Inflammatory macrophage treated with lipopolysaccharide for 4 hours (primary cell): Measurements from ENCODE around the gene GAPDHS.

Experiments
- DNase-seq: peaks from one replicate; pipeline ENCODE4 v3.0.0-alpha.2; 2020

Gene GAPDHS

DNA sequence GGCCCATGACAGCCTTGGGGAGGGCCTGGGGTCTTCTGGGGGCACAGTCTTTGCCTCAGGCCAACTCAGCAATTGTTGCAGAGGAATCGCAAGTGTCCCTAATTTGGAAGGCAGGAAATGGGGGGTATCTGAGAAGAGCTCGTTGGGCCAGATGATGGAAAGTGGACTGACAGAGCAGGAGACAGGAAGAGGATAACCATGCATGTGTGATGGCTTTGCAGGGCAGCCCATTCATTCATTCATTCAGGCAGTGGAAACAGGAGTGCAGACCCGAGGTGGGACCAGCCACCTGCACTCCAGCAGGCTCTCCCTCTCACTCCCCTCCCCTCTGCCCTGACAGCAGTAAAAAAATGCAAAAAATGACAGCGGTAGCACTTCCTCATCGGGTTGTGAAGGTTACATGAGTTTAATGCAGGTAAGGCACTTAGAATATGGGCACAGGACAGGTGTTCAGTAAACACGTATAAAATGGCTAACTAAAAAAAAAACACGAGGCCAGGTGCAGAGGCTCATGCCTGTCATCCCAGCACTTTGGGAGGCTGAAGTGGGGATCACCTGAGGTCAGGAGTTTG is 7.2 kb downstream of the GAPDHS start:
- DNase-seq: no peak

DNA sequence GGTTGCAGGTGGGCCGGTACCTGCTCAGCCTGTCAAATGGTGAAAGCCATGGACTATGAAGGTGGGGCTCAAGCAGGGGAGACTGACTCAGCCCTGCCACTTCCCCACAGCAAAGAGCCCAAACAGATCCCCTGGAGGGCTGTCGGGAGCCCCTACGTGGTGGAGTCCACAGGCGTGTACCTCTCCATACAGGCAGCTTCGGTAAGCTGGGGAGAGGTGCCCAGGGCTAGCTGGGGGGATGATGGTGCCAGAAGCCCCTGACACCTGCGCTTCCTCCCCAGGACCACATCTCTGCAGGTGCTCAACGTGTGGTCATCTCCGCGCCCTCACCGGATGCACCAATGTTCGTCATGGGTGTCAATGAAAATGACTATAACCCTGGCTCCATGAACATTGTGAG is 9.0 kb downstream of the GAPDHS start:
- DNase-seq: no peak

DNA sequence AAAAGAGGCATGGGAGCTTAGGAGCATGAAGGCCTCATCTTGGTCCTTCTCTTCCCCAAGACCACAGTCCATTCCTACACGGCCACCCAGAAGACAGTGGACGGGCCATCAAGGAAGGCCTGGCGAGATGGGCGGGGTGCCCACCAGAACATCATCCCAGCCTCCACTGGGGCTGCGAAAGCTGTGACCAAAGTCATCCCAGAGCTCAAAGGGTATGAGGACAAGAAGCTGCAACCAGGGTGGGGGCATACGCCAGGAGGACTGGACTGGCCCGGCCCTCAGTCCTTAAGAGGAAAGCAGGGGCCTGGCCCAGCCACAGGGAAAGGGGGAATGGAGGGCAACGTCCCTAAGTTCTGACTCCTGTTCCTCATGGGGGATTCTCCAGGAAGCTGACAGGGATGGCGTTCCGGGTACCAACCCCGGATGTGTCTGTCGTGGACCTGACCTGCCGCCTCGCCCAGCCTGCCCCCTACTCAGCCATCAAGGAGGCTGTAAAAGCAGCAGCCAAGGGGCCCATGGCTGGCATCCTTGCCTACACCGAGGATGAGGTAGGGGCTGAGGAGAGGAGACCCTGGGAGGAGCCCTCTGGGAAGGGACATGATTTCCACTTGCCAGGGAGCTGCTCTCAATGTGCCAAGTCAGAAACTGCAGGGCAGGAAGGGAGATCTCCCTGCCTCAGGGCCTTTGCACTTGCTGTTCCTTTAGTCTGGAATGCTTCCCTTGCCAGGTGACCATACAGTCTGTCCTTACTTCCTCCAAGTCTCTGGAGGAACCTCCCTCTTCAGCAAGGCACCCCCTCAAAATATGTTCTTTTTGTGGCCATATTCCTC is 10.2 kb downstream of the GAPDHS start:
- no peak for DNase-seq

DNA sequence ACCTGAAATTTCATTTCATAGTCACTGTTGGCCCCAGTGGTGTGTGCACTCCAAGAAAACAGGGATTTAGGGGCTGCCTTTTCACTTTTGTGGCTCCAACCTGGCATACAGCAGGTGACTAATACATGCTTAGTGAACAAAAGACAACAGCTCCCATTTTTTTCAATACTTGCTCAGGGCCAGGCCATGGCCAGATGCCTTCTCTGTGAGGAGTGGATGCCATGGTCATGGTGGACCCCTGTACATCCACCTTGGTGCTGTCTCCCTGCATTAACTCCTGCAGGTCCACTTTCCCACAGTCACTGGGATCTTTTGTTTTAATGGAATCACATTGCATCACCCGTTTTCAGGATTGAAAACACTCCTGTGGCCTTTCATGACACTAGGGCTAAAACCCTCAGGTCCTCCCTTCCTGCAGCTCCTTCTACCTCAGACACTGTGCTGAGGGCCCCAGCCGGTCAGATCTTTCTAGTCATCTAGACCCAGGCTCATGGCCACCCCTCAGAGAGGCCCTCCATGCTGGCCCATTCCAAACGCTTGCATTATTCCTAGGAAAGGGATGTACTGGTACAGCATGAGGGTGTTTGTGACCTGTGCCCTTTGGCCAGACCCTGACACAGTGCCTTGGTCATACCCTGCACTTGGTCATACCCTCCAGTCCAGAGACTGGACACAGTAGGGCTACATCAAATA is 11.0 kb downstream of the GAPDHS start:
- no peak for DNase-seq

DNA sequence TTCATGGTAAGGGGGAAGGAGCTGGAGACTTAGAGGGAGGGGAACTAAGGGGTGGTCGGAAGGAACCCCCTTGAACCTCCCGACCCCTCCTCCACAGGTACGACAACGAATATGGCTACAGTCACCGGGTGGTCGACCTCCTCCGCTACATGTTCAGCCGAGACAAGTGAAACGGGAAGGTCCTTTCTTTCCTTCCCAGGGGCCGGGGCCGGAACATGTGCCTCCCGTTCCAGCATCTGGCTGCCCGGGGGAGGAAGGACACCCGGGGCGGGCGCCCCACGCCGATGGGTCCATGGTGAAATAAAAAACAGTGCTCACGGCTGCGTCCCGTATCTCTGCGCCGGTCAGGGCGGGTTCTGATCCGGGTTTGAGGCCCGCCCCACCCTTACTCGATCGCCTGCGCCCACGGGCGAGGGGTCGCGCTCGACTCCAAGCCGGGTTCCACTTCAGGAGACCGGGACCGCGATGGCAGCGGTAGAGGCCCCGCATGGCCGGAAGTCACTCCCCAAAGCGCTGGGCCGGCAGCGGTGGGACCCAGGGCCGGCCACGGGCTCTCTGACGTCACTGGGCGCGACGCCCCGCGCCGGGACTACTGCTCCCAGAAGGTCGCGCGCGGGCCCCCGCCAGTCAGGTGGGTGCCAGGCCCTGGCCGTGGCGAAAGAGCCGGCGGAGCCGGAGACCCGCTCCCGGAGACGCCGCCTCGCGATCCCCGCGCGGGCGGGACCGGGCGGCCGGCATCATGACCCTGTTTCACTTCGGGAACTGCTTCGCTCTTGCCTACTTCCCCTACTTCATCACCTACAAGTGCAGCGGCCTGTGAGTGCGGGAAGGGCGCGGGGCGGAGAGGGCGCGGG is 12.0 kb downstream of the GAPDHS start, which contains the start of gene TMEM147:
TMEM147 (plus strand) TSS at position 626 of the 854 bp plus-strand sequence; CDS start at position 740, 114 bp downstream.
- peak; percentile 85 for DNase-seq

DNA sequence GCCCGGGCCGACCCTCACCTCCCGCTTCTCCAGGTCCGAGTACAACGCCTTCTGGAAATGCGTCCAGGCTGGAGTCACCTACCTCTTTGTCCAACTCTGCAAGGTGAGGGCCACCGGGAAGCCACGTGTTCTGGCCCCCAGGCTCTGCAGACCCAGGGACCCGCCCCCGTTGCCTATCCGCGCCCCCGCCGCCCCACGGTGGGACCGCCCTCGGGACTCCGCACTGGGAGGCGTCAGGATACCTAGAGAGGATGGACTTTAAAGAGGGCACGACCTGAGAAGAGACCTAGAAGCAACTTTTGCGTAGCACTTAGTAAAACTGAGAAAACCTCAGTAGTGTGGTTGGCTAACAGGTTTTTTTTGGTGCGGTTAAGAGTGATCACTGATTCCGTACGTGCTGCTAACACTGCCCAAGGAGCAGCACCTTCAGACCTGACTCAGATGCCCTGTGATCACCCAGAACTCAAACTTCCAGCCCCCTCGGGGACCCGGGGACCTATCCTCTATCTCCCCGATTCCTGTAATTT is 12.7 kb downstream of the GAPDHS start:
- DNase-seq: no peak

DNA sequence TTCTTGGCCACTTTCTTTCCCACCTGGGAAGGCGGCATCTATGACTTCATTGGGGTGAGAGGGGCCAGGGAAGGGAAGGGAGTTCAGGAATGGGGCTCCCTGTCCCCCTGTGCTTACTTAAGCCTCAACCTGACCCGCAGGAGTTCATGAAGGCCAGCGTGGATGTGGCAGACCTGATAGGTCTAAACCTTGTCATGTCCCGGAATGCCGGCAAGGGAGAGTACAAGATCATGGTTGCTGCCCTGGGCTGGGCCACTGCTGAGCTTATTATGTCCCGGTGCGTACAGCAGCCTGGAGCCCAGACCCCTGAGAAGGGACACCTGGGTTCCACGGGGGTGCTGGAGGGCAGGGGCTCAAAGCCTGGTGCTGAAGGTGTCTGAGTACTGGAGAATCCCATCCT is 13.3 kb downstream of the GAPDHS start:
- no peak for DNase-seq

DNA sequence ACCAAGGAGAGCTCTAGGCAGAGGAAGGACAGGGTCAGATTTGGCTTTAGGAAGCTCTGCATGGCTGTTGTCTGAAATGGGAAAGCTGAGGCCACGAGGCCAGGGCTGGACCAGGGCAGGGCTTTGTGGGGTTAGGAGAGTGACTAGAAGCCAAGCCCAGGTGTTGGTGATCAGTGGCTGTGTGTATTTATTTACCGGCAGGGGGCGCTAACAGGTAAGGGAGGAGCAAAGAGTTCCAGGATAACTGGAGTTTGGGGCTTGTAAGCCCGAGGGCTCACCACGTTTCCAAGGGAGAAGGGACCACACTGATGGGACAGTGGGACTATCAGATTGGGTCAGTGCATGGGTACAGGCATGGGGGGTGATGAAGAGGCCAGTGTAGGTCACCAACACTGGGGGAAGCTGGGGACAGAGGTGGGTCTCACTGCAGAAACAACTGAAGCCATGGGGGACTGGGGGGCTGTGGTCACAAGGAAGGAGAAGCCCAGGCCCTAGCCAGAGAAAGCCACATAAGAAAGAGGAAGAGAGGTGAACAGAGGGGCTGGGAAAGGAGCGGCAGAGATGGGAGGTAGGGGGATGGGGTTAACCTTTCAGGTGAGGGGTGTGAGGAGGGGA is 16.0 kb downstream of the GAPDHS start:
- peak; percentile 65 for DNase-seq

DNA sequence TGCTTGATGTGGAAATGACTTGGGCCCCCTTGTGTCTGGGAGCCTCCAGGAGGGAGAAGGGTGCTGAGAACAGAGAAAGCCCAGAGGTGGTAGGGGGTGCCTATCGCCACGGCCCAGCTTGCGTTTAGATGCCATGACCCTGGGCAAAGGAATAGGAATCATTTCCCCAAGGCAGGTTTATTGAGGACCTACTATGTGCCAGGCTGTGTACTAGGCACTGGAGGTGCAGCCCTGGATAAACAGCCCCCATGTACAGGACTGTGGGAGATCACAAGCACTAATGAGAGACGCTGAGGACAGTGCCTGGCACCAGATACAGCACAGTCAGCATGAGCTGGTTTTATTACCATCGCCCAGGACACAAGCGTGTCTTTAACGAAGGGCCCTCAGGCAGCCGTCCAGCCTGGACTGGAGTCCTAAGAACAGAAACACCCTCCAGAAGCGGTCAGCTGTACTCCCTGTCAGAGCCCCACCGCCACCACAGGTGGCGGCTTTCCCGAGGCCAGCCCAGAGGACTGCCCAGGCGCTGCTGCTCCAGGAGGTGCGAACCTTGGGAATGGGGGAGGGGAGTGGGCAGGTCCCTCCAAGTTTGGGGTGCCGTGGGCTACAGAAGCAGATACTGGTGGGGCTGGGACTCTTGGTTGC is 16.7 kb downstream of the GAPDHS start:
- DNase-seq: no peak

DNA sequence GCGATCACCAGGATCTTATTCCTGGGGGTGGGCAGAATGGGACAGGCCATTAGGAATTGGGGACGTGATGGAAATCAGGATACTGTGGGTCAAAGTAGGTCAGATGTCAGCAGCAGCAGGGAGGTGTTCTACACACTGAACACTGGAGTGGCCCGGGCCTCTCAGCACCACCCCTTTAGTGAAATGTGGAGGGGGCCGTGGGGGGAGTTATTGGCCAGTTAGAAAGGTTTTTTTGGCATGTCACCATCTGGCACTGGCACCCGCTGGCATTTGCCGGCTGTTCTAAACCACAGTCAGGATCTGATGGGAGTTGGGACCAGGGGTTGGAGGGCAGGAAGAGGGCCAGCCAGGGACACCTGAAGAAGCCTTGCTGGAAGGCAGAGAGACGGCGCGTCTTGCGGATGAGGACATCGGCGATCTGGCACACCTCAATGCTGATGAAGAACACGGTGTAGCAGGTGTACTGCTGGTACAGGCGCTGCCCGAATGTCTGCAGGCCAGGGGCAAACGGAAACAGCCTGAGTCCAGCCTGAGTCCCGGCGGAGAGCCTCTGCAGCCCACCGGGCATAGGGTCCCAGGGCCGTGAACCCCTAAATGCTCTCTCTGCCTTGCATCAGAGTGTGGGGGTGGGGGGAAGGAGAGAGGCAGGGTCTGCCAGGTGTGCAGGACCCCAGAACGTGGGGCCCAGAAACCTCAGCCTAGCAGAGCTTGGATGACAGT is 18.0 kb downstream of the GAPDHS start:
- no peak for DNase-seq

DNA sequence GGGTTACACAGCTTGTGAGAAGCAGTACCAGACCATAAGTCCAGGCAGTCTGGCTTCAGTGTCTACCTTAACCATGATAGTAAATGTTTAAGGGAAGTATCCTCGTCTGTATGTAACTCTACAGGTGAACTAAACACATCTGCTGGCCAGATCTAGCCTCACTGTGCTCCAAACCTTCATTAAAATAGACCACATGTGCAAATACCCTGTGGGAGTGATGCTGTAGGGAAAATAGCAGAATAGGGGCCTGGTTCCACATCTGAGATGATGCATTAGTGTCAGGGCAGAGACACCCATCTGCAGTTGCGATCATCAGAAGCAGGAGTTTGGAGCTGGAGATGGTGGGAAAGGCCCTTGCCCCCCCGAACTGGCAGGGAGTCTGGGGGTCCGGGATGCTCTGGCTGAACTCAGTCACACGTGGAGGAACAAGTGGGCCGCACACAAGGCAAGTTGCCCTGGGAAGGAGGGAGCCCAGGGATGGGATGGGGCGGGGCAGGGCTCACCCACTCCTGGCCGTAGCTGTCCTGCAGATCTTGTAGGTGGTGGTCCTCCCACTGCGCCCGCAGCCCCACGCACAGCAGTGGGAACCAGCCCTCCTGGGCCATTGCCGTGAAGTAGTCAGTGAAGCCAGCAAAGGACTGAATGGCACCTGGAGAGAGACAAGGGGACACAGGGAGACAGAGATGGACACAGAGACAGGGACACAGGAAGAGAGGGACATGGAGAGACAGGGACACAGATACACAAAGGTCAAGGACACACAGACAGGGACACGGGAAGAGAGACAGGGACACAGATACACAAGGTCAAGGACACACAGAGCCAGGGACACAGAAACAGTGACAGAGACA is 19.5 kb downstream of the GAPDHS start:
- no peak for DNase-seq

DNA sequence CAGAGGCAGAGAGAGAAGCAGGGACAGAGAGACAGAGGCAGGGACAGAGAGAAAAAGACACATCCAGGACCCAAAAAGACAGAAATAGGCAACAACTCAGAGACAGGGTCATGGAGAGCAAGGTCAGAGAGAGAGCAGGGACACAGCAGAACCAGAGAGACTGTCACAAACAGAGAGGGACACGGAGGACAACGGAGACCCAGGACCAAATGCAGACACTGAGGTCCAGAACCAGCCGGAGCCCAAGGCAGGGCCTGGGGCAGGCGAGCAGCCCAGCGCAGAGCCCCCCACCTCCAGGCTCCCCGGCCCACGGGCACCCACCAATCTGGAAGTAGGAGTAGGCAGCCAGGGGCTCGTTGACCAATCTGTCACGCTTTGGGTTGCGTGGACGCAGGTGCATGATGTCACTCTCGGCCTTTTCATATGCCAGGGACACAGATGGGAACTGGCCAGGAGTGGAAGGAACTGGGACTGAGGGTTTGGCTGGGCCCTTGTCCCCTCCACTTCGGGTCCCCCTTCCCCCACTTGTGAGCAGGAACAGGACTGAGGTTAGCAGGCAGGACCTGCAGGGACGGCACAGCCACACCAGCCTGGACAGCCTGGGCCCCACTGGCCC is 20.2 kb downstream of the GAPDHS start:
- no peak for DNase-seq

DNA sequence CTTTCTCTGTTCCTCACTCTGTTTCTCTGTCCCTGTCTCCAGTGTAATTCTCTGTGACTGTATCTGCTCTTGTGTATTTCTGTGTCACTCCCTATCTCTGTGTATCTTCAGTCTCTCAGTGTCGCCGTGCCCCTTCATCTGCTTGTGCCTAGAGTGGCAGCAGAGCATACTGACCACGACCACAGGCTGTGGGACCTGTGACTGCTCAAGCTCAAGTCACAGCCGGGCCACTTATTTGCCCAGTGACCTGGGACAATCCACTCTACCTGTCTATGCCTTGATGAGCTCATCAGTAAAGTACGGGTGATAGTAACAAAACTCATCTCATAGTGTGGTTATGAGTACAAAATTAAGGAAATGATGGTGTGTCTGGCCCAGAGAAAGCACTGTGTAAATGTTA is 20.8 kb downstream of the GAPDHS start:
- DNase-seq: no peak

DNA sequence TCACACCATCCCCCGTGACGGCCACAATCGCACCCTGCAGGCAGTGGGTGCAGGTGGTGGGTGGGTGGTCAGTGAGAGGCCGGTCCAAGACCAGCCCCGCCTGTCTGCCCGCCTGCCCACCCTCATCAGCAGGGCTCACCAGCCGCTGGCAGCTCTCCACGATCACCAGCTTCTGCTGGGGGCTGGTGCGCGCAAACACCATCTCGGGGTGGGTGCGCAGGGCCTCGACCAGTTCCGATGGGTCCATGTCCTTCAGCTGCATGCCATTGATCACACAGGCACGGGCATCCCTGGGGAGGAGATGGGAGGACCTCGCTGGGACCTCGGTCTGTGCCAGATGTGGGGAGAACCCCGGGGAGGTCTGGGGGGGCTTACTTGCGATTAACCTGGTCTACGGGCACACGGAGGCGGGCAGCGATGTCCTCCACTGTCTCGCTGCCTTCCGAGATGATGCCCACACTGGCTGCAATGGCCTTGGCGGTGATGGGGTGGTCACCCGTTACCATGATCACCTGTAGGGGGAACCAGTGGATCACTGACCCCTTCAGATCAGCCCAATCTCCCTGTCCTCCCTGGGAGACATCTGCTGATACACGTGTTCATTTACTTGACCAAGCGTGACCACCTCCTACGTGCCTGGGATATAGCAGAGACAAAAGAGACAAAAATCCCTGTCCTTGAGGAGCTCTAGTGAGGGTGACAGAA is 22.2 kb downstream of the GAPDHS start:
- DNase-seq: no peak

DNA sequence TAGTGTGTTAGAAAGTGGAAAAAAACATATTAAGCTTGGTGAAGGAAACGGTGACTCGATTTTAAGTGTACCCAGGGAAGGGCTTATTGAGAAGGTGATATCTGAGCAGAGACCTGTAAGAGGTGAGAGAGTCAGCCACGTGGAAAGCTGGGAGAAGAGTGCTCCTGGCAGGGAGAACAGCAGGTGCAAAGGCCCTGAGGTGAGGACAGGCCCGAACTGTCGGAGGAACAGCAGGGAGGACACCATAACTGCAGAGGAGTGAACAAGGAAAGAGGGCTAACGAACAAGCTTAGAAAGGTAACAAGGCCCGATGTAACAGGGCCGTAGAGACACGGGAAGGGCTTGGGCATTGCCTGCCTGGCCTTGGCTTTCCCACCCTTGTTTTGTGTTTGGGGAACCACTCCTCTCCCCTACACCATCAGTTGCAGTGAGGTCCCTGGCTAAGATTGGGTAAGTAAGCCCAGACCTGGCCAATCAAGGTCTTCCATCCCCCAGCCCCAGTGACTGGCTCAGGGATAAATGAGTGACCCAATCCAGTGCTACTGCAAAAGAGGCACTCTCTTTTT is 22.9 kb downstream of the GAPDHS start:
- no peak for DNase-seq

DNA sequence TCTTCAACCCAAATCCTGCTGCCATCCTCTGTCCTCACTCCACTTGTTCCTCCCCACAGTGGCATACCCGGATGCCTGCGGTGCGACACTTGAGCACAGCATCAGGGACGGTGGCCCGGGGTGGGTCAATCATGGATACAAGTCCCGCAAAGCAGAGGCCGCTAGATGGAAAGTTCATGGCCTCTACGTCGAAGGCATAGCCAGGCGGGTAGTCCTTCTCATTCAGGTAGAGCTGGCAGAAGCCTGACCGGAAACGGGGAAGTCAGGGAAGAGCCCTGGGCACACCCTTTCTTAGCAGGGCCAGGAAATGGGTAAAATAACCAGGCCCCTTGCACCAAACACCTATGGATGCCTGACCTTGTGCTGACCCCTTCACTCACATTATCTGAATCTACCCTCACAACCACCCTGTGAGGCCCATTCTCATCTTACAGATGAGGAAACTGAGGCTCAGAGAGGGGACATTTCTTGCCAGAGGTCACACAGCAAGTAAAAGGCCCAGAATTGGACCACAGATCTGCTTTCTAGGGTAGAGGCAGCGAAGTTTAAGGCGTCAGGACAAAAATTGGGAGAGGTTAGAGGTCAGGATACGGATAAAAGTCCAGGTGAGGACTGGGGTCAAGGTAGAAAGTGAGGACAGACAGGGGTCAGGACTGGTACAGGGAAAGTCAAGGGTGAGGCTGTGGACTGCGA is 23.7 kb downstream of the GAPDHS start:
- DNase-seq: no peak

DNA sequence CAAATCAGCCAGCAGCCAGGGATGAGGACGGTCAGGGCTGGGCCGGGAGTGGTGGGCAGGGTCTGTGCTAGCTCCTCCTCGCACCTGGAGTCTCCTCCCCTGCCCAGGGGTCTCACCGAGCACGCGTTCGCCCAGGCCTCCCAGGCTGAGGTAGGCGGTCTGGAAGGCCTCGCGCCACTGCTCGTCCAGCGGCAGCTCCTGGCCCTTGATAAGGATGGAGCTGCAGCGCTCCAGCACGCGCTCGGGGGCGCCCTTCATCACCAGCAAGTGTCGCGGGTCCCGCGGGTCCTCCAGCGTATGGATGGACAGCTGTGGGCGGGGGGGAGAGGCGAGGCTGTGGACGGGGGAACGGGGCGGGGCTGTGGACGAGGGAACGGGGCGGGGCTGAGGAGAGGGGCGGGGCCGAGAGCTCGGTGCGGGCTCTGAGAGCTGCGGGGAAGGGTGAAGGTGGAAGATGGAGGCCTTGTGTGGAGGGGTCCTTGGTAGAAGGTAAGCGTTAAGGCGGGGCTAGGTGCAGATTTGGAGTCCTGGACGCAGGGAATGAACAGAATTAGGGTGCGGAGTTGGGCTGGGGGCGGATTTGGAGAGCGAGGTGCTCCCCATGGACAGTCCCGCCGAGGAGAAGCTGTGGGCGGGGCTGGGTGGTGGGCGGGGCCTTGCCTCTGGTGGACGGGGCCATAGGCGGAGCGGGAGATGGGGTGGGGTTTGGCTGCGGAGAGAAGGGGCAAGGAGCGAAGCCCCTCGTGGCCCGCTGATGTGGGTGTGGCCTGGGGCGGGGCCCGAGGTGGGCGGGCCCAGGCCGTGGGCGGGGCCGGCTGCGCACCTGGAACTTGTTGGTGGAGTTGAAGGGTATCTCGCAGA is 24.5 kb downstream of the GAPDHS start:
- peak; percentile 37 for DNase-seq
